Measurements from ENCODE around the gene PSAT1. TPM values are rescaled to one million over a fixed set of nuclear protein-coding genes. Genes with fewer than 3 reads are reported as not detected.

PSAT1 gene
- total and polyA plus RNA-seq, 2 of the 13 experiments (the other 11 are each of a cell fraction or from before 2014, with no cell fraction given), result 135 to 229 TPM

- TF ChIP-seq ZNF609 (CRISPR knock-in tag; IDR thresholded peaks at IDR 0.05; ENCODE audit: borderline replicate concordance) (no peak), SMAD9 (CRISPR knock-in tag; IDR thresholded peaks at IDR 0.05) (no peak), SOX5 (CRISPR knock-in tag; IDR thresholded peaks at IDR 0.05; ENCODE audit: borderline replicate concordance) (peak; percentile 98), ZNF687 (CRISPR knock-in tag; IDR thresholded peaks at IDR 0.05) (no peak), NKX3-1 (CRISPR knock-in tag; IDR thresholded peaks at IDR 0.05) (no peak), KAT7 (CRISPR knock-in tag; IDR thresholded peaks at IDR 0.05; ENCODE audit: borderline replicate concordance) (no peak), PLRG1 (conservative IDR thresholded peaks at IDR 0.05) (no peak), NFKBIZ (CRISPR knock-in tag; IDR thresholded peaks at IDR 0.05) (no peak), POLR2G (IDR thresholded peaks at IDR 0.05; ENCODE audit: low read depth, low read length) (no peak), TRIM22 (IDR thresholded peaks at IDR 0.05) (no peak), PAXIP1 (CRISPR knock-in tag; conservative IDR thresholded peaks at IDR 0.05) (peak; percentile 78), HOMEZ (CRISPR knock-in tag; IDR thresholded peaks at IDR 0.05; ENCODE audit: low read depth) (peak; percentile 54; the same call in 1 of the 2 replicates), SIN3B (IDR thresholded peaks at IDR 0.05; ENCODE audit: low read length) (no peak), TBX2 (CRISPR knock-in tag; IDR thresholded peaks at IDR 0.05; ENCODE audit: borderline replicate concordance) (no peak)
These were observed 57.5 kb downstream of the PSAT1 start (continued) for GRCh38 chr9:78354324-78354973.

All from HepG2 (cell line).